Mucosa of gallbladder (tissue), 1 donor: Measurements from ENCODE around the gene CIB1. TPM values are rescaled to one million over a fixed set of nuclear protein-coding genes. Genes with fewer than 3 reads are reported as not detected.

Source experiments
- DNase-seq: peaks from one replicate; pipeline ENCODE4 v3.0.0-alpha.2; 2020; ENCODE audit warnings: low spot score
- total RNA-seq: library from RNA; stranded (reverse); gene quantifications from one replicate; pipeline ENCODE4 v1.2.1, GENCODE V29; 2021
- donor health status: DM: no; HTN: no; CAD: no.

The CIB1 gene
- total RNA-seq, 1 donor from 2014 or later, result 106 TPM

GRCh38 chr15:90241343-90242192 lies 7.8 kb upstream of the CIB1 start:
- no peak for DNase-seq

- no peak for DNase-seq
These were observed 7.1 kb upstream of the CIB1 start for GRCh38 chr15:90240856-90241255.

GRCh38 chr15:90239371-90239770 lies 5.6 kb upstream of the CIB1 start:
- DNase-seq, result no peak

GRCh38 chr15:90234096-90234988 lies 601 bp upstream of the CIB1 start, which contains the start of gene GDPGP1:
TSS of gene GDPGP1 (plus strand) at chr15:90234209. CDS start at chr15:90240909, 6,700 bp downstream.
- no peak for DNase-seq

- DNase-seq, result no peak
These were observed 777 bp downstream of the CIB1 start for GRCh38 chr15:90232941-90233386.

GRCh38 chr15:90232196-90232595 lies 1.5 kb downstream of the CIB1 start:
- no peak for DNase-seq

- DNase-seq, result peak; percentile 47
These were observed 2.4 kb downstream of the CIB1 start for GRCh38 chr15:90231028-90232017.

- DNase-seq, result no peak
These were observed 3.1 kb downstream of the CIB1 start for GRCh38 chr15:90230610-90231009.

GRCh38 chr15:90230071-90230494 lies 3.7 kb downstream of the CIB1 start:
- peak; percentile 70 for DNase-seq

GRCh38 chr15:90228960-90229359 lies 4.8 kb downstream of the CIB1 start:
- no peak for DNase-seq

GRCh38 chr15:90227816-90228772 lies 5.6 kb downstream of the CIB1 start:
- DNase-seq, result no peak

- no peak for DNase-seq
These were observed 6.4 kb downstream of the CIB1 start for GRCh38 chr15:90227336-90227735.

GRCh38 chr15:90225504-90226234 lies 8.1 kb downstream of the CIB1 start:
- no peak for DNase-seq

- DNase-seq, result no peak
These were observed 8.7 kb downstream of the CIB1 start for GRCh38 chr15:90225047-90225446.

- no peak for DNase-seq
These were observed 10.1 kb downstream of the CIB1 start for GRCh38 chr15:90223441-90224165.

- DNase-seq, result no peak
These were observed 11.2 kb downstream of the CIB1 start for GRCh38 chr15:90222547-90222946.

GRCh38 chr15:90221246-90221900 lies 12.4 kb downstream of the CIB1 start:
- DNase-seq, result peak; percentile 75
